Endothelial cell of umbilical vein (primary cell): ENCODE data around the gene ZNF488. TPM values are rescaled to one million over a fixed set of nuclear protein-coding genes. Genes with fewer than 3 reads are reported as not detected.

ENCODE experiments used
- BruUV-seq: library from RNA; stranded (reverse); fragments of 400-500 nt; replicated peaks from 2 replicates; lab custom pipeline; 2021; lab: Mats Ljungman, UMichigan
- CTCF ChIA-PET: fragments of 300-600, 350-600 bp; sonication (Branson Sonifier 250); formaldehyde crosslinking; loops from one replicate; lab custom pipeline; 2021; ENCODE audit warnings: antibody characterized with exemption, inconsistent platforms; lab: Charles Lee
- POLR2A ChIA-PET: fragments of 300-600, 350-600 bp; sonication (Branson Sonifier 250); formaldehyde crosslinking; loops from one replicate; lab custom pipeline; 2021; ENCODE audit warnings: antibody characterized with exemption, inconsistent platforms; lab: Charles Lee
- DNase-seq: peaks from one replicate; pipeline ENCODE4 v3.0.0-alpha.2; 2011; ENCODE audit warnings: low read depth, low spot score
- FAIRE-seq: peaks from 2 replicates; lab custom pipeline; 2011; peaks lifted over from hg19 to GRCh38; lab: Jason Lieb, UNC
- H2AFZ ChIP-seq: 2 replicates; pipeline ENCODE4 v1.6.0; 2012; ENCODE audit warnings: low read depth, low read length, control low read depth, inconsistent platforms
- H3K27ac ChIP-seq: 2 replicates; pipeline ENCODE4 v1.5.1; 2011; ENCODE audit warnings: low read depth, mild to moderate bottlenecking, control low read depth, low read length, moderate library complexity; ENCODE audit not compliant: insufficient read depth
- H3K27me3 ChIP-seq, 2 experiments: 2 replicates each; pipeline versions ENCODE4 v1.6.0 to v1.6.1; 2011; ENCODE audit warnings: low read length in 2 of 2, mixed read lengths in 1 of 2; ENCODE audit not compliant: control insufficient read depth in 2 of 2, insufficient read depth in 2 of 2
- H3K36me3 ChIP-seq, 2 experiments: 2 replicates in 1 of 2; 3 replicates in 1 of 2; pipeline ENCODE4 v1.5.1; 2011; ENCODE audit warnings: low read length in 2 of 2, mild to moderate bottlenecking in 1 of 2, moderate library complexity in 1 of 2; ENCODE audit not compliant: control insufficient read depth in 2 of 2, insufficient read depth in 2 of 2; ENCODE audit errors: extremely low read depth in 1 of 2
- H3K4me1 ChIP-seq: 3 replicates; pipeline ENCODE4 v1.5.1; 2011; ENCODE audit warnings: mild to moderate bottlenecking, low read length; ENCODE audit not compliant: control insufficient read depth, insufficient read depth; ENCODE audit errors: extremely low read depth
- H3K4me2 ChIP-seq: 2 replicates; pipeline ENCODE4 v1.6.1; 2011; ENCODE audit warnings: low read length, control low read depth, mixed read lengths; ENCODE audit not compliant: insufficient read depth
- H3K4me3 ChIP-seq, 3 experiments: fragments of 200-600 bp in 1 of 3; sonication (generic), shearing (Covaris generic) in 1 of 3; replicated peaks in 1 of 3; 2 replicates each; pipeline ENCODE4 v1.5.1; 2011 to 2016; ENCODE audit warnings: control low read depth in 3 of 3, low read length in 3 of 3, mild to moderate bottlenecking in 2 of 3, inconsistent platforms in 1 of 3, low read depth in 1 of 3, moderate library complexity in 1 of 3; ENCODE audit not compliant: insufficient read depth in 1 of 3
- H3K79me2 ChIP-seq: 2 replicates; pipeline ENCODE4 v1.6.0; 2012; ENCODE audit warnings: low read length, inconsistent platforms; ENCODE audit not compliant: control insufficient read depth, insufficient read depth
- H3K9ac ChIP-seq: replicated peaks from 2 replicates; pipeline ENCODE3; 2011; ENCODE audit warnings: low read length, control low read depth; ENCODE audit not compliant: insufficient read depth; ENCODE audit errors: extremely low read depth
- H3K9me1 ChIP-seq: replicated peaks from 3 replicates; pipeline ENCODE4 v1.6.0; 2011; ENCODE audit warnings: mild to moderate bottlenecking, low read length; ENCODE audit not compliant: control insufficient read depth, insufficient read depth; ENCODE audit errors: extremely low read depth
- H3K9me3 ChIP-seq: replicated peaks from 2 replicates; pipeline ENCODE4 v1.5.1; 2012; ENCODE audit warnings: low read length, inconsistent platforms; ENCODE audit not compliant: control insufficient read depth, insufficient read depth
- H4K20me1 ChIP-seq: replicated peaks from 2 replicates; pipeline ENCODE3; 2011; ENCODE audit warnings: mild to moderate bottlenecking, low read length; ENCODE audit not compliant: control insufficient read depth, insufficient read depth; ENCODE audit errors: extremely low read depth
- CTCF ChIP-seq, 2 donors: IDR thresholded peaks; 1 replicate in 1 of 2; 2 replicates in 1 of 2; pipeline ENCODE4 v1.5.1; 2011; ENCODE audit warnings: low read length in 2 of 2, mild to moderate bottlenecking in 2 of 2, moderate library complexity in 2 of 2, control low read depth in 1 of 2, inconsistent platforms in 1 of 2, low read depth in 1 of 2; ENCODE audit not compliant: insufficient read depth in 1 of 2; ENCODE audit errors: extremely low read depth in 1 of 2
- EZH2 ChIP-seq: IDR thresholded peaks from 2 replicates; pipeline ENCODE4 v1.6.1; 2012; ENCODE audit warnings: borderline replicate concordance, low read depth, mild to moderate bottlenecking, moderate library complexity, low read length, inconsistent platforms; ENCODE audit not compliant: severe bottlenecking
- FOS ChIP-seq: IDR thresholded peaks from 2 replicates; pipeline ENCODE4 v1.6.1; 2011; ENCODE audit warnings: mild to moderate bottlenecking, low read length, moderate library complexity, borderline replicate concordance; ENCODE audit not compliant: insufficient read depth
- GATA2 ChIP-seq: IDR thresholded peaks from 2 replicates; pipeline ENCODE4 v1.7.0; 2011; ENCODE audit warnings: low read depth, mild to moderate bottlenecking, moderate library complexity, mixed read lengths, low read length; ENCODE audit not compliant: insufficient read length, insufficient read depth
- JUN ChIP-seq: IDR thresholded peaks from 2 replicates; pipeline ENCODE4 v1.6.1; 2011; ENCODE audit warnings: borderline replicate concordance, low read depth; ENCODE audit not compliant: insufficient read length, insufficient read depth
- MAX ChIP-seq: IDR thresholded peaks from 2 replicates; pipeline ENCODE4 v1.6.1; 2011; ENCODE audit not compliant: insufficient read depth, insufficient read length
- MYC ChIP-seq: IDR thresholded peaks from one replicate; pipeline ENCODE4 v1.6.1; 2011; ENCODE audit warnings: mild to moderate bottlenecking, low read depth, low read length
- POLR2A ChIP-seq: IDR thresholded peaks from 2 replicates; pipeline ENCODE4 v1.6.1; 2012; ENCODE audit warnings: low read depth, mild to moderate bottlenecking, control low read depth, low read length
- POLR2AphosphoS5 ChIP-seq: IDR thresholded peaks from 2 replicates; pipeline ENCODE4 v1.6.1; 2012; ENCODE audit warnings: low read depth, mild to moderate bottlenecking, control low read depth, low read length, moderate library complexity; ENCODE audit not compliant: insufficient read depth
- dilution Hi-C: fragments of 300-500 bp; cut with MboI; formaldehyde crosslinking; loops from one replicate; pipeline ENCODE4 v1.15.0; 2019; ENCODE audit warnings: low sequenced_read_pairs; ENCODE audit not compliant: extremely low pct_ligation_motif_present
- intact Hi-C: fragments of 100-400 bp; cut with micrococcal nuclease; formaldehyde crosslinking; loops from one replicate; pipeline ENCODE4 v1.10.0; 2022
- polyA plus RNA-seq, 4 experiments: library from polyadenylated mRNA; depleted of rRNA in 3 of 4; stranded (reverse) in 3 of 4; unstranded in 1 of 4; fragments of >200 nt; gene quantifications; 2 replicates each; pipeline versions ENCODE4 v1.2.1 to v1.2.3, GENCODE V29; 2011 to 2012; ENCODE audit warnings: missing spikeins in 1 of 4
- total RNA-seq: library from RNA; stranded (reverse); gene quantifications from 2 replicates; pipeline ENCODE4 v1.2.3, GENCODE V29; 2021

ZNF488 gene
- total and polyA plus RNA-seq, 2 donors (not counting 3 experiments of a cell fraction or from before 2014, with no cell fraction given), result 0.21 to 0.38 TPM

DNA sequence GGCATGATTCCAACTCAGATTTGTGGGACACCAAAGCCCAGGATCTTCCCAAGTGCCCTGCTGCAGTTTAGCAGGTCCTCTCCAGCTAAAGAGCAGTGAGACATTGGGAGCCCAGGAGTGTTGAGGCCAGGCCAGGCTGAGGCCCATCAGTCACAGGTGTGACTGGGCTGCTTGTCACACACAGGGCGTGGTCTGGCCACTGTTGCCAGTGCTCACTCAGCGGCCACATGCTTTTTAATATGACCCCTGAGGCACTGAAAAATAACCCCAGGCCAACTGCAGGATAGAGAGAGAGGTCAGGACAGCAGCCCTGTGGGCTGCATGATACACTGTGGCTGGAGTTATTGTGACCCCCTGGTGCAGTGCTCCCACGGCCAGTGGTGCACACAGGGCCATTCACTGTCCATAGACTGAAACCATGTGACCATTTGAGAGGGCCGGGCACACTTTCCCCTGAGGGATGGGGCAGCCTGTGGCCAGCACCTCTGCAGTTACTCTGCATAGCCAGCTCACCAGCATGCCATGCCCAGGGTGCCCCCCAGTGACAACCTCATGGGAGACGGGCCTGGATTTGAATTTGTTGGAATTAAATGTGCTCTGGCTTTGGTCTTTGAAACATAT, 57.7 kb downstream of the ZNF488 start:
- no TSS peak for BruUV-seq
- Histone ChIP-seq H3K9me3 (no peaks in the 10 kb centered on the region), H4K20me1 (no peaks in the 10 kb centered on the region), H3K36me3 (no peaks in the 10 kb centered on the region), H2AFZ (no peak overlapping the region), H3K27ac (no peak overlapping the region), H3K4me2 (no peak overlapping the region), H3K4me3 (no peak overlapping the region), H3K9me1 (no peaks in the 10 kb centered on the region), H3K79me2 (no peaks in the 10 kb centered on the region), H3K27me3 (peaks cover 2 to 3% of the 10 kb centered on the region in 2 experiments), H3K9ac (no peak overlapping the region), H3K4me1 (no peaks in the 10 kb centered on the region)
- ChIA-PET POLR2A (no interaction called here), CTCF (no interaction called here)
- dilution Hi-C loops, result no loop called here
- DNase-seq (no peak), FAIRE-seq (no peak)
- intact Hi-C loops, result no loop called here
- TF ChIP-seq MAX (no peak), MYC (no peak), POLR2AphosphoS5 (no peak), CTCF (IDR thresholded peaks at IDR 0.05; ENCODE audit: extremely low read depth in 1 of 2, insufficient read depth in 1 of 2, low read depth in 1 of 2, low read length in 2 of 2) (no peak), POLR2A (no peak), GATA2 (no peak), EZH2 (no peak), JUN (no peak), FOS (no peak)
